C4-2B (cell line): ENCODE data around the gene ABI1.

Experiments
- H3K27ac ChIP-seq: fragments of 450-650 bp; 2 replicates; pipeline ENCODE4 v1.5.1; 2017
- ZFX ChIP-seq: fragments of 450-650 bp; IDR thresholded peaks from 2 replicates; pipeline ENCODE4 v1.6.1; 2017
- TF ChIP-seq, protein P1 (sequence below): fragments of 450-650 bp; conservative IDR thresholded peaks from 2 replicates; pipeline ENCODE4 v1.5.1; 2017; ENCODE audit warnings: mild to moderate bottlenecking

ABI1 gene

DNA sequence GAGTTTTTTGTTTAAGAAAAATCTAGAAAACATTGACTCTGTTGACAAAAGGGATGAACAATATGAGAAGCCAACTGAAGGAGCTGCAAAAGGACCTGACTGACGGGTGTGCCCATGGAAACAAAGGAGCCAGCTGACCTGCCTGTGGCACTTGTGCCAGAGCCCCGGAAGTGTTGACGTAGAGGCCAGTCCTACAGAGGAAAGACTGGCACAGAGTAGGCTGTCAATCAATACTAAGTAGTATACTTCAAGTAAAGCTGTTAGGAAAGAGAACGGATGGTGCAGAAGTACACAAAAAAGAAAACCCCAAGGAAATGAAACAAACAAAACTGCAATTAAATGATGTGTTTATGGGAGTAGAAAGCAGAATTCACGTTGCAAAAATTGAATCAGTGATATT is 19.0 kb upstream of the ABI1 start:
- no peak overlapping the region for H3K27ac ChIP-seq
- TF ChIP-seq, protein P1, sequence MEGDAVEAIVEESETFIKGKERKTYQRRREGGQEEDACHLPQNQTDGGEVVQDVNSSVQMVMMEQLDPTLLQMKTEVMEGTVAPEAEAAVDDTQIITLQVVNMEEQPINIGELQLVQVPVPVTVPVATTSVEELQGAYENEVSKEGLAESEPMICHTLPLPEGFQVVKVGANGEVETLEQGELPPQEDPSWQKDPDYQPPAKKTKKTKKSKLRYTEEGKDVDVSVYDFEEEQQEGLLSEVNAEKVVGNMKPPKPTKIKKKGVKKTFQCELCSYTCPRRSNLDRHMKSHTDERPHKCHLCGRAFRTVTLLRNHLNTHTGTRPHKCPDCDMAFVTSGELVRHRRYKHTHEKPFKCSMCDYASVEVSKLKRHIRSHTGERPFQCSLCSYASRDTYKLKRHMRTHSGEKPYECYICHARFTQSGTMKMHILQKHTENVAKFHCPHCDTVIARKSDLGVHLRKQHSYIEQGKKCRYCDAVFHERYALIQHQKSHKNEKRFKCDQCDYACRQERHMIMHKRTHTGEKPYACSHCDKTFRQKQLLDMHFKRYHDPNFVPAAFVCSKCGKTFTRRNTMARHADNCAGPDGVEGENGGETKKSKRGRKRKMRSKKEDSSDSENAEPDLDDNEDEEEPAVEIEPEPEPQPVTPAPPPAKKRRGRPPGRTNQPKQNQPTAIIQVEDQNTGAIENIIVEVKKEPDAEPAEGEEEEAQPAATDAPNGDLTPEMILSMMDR = no peak
- no peak for TF ChIP-seq ZFX

DNA sequence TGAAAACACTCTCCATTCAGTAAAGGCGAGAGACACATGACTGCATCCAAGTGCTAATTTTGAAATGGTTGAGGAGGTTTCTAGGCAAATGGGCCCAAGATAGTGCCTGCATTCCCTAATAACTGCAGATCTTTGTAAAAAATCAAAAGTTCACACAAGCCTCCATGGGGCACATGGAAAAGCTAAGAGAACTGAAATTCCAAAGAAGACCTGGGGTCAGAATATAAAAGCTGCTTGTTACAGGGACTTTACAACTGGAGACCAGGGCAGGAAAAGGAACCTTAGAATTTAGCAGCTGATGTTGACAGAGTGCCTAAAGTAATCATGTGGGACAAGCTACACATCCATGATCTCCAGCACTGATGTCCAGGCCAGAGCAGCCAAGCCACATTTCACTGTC is 10.0 kb upstream of the ABI1 start:
- TF ChIP-seq, protein P1 = no peak
- no peak for TF ChIP-seq ZFX
- no peak overlapping the region for H3K27ac ChIP-seq

DNA sequence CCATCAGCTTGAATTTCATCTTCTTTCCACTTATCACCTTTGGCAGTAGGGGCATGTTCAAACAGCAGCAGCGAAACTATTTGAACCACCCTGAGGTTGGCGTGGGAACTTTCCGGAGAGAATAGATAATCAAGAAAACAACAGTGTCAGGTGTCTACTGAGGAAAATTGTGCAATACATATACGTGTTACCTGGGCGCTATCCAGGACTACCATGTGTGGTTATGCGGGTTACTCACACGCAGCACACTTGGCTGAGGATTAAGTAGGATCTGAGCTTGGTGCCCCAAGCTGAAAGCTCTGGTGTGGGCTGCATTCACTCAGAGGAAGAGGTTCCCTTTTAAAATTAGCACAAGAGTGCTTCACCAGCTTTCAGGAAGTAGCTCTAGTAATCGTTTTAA is 8.8 kb upstream of the ABI1 start:
- TF ChIP-seq, protein P1 = no peak
- no peak for TF ChIP-seq ZFX
- H3K27ac ChIP-seq = no peak overlapping the region

DNA sequence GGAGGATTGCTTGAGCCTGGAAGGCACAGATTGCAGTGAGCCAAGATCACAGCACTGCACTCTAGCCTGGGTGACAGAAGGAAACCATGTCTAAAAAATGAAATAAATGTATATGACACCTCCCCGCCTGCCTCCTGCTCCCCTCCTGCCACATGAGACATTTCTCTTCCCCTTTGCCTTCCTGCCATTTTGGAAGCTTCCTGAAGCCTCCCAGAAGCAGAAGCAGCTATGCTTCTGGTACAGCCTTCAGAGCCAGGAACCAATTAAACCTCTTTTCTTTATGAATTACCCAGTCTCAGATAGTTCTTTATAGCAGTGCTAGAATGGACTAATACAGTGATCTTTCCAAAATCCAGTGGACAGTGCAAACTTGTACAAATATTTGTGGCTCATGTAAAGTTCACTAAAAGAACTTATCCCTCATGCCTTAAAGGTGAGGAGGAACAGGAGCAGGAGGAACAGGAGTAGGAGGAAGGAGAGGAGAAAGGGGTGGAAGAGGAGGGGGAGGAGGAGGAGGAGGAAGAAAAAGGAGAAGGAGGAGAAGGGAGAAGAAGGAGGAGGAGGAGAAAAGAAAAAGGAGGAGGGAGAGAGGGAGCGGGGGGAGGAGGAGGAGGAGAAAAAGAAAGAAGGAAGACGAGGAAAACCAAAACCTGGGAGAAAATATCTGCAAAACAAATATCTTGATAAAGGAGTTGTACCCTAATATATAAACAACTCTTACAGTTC is 2.8 kb upstream of the ABI1 start:
- TF ChIP-seq ZFX = no peak
- TF ChIP-seq, protein P1 = no peak
- no peak overlapping the region for H3K27ac ChIP-seq

DNA sequence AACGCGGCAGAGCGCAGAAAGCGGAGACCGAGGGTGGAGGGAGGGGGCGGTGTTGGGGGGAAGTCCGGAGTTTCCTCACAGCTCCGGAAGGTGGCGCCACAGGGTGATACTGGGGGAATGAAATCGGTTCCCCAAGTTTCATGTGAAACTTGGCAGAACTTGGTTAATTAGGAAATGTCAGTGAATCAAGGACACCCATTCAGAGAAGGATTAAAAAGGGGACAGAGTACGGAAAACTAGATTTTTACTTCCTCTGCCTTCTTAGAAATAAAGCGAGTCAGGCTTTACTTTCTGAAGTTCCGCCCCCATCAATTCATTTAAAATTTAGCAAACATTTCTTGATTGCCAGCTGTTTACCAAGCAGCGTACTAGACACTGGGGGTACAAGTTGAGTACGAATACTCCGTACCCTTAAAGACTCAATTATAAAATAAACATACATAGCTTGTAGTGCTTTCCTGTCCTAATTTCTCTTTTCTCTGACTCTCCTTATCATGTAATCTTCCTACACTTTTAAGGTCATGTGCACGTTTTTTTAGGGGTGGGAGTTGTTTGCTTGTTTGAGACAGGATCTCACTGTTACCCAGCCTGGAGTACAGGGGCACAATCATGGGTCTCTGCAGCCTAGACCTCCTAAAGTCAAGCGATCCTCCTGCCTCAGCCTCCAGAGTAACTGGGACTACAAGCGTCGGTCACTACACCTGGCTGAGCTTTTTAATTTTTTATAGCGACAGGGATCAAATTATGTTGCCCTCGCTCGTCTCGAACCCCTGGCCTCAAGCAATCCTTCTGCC is 644 bp upstream of the ABI1 start:
- H3K27ac ChIP-seq = no peak overlapping the region; the same call in 1 of the 2 replicates

DNA sequence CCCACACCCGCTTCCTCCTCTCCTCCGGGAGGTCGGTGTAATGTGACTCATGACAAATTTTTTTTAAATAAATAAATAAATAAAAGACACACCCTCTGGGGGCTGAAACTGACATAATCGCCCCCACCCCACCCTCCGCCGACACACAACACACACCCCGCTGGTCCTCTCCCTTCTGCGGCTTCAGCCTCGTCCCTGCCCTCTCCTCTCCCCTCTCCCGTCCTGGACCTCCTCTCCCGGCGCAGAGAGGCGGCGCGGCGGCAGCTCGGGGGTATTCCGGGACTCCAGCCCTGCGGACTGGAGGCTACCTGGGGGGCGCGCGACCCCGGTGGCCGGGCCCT is 686 bp downstream of the ABI1 start:
- H3K27ac ChIP-seq = peak overlapping the region; percentile 92
- TF ChIP-seq, protein P1 = no peak
- no peak for TF ChIP-seq ZFX

More for the DNA sequence above, 644 bp upstream of the ABI1 start:
- no peak for TF ChIP-seq ZFX
- TF ChIP-seq, protein P1 = peak; percentile 93
